Activated CD4-positive, alpha-beta T cell treated with anti-CD3 and anti-CD28 coated beads, Interleukin-2, amount 10 ng/mL, durations not matched to agents 24 days and 14 days (primary cell): Measurements from ENCODE around the gene PLOD1. TPM values are rescaled to one million over a fixed set of nuclear protein-coding genes. Genes with fewer than 3 reads are reported as not detected.

Experiments
- DNase-seq: peaks from one replicate; pipeline ENCODE4 v3.0.0; 2022
- H3K27ac Mint-ChIP-seq: one replicate; pipeline ENCODE4 v1.8.0; 2022; ENCODE audit warnings: mild to moderate bottlenecking, mixed read lengths
- H3K27me3 Mint-ChIP-seq: one replicate; pipeline ENCODE4 v1.8.0; 2022; ENCODE audit warnings: mixed read lengths
- H3K36me3 Mint-ChIP-seq: one replicate; pipeline ENCODE4 v1.8.0; 2022; ENCODE audit warnings: low read depth, mild to moderate bottlenecking, mixed read lengths
- H3K4me1 Mint-ChIP-seq: one replicate; pipeline ENCODE4 v1.8.0; 2021; ENCODE audit warnings: mixed read lengths
- H3K4me3 Mint-ChIP-seq: one replicate; pipeline ENCODE4 v1.8.0; 2022; ENCODE audit warnings: mild to moderate bottlenecking, moderate library complexity, mixed read lengths
- H3K9me3 Mint-ChIP-seq: one replicate; pipeline ENCODE4 v1.8.0; 2021; ENCODE audit warnings: mixed read lengths
- intact Hi-C: fragments of 100-400 bp; cut with micrococcal nuclease; formaldehyde crosslinking; loops from one replicate; pipeline ENCODE4 v1.15.1; 2023
- total RNA-seq: library from RNA; stranded (reverse); gene quantifications from 2 replicates; pipeline ENCODE4 v1.2.3, GENCODE V29; 2022

PLOD1 gene
- total RNA-seq, 1 donor from 2014 or later, result 40.6 TPM

DNA sequence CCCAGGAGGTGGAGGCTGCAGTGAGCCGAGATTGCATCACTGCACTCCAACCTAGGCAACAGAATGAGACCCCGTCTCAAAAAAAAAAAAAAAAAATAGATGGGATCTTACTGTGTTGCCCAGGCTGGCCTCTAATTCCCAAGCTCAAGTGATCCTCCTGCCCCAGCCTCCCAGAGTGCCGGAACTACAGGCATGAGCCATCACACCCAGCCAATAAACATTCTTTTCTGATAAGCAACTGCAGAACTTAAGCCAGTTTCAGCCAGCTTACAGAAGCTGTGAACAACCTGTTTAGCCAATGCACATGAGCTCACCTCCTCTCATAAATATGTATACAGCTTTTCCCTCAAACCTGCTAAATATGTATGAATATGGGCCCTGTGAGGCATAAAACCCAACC lies 81.7 kb downstream of the PLOD1 start:
- no peaks in the 10 kb centered on the region for H3K9me3 Mint-ChIP-seq
- intact Hi-C loops, result no loop called here
- no peak for DNase-seq
- peak overlapping the region; percentile 74 for H3K27ac Mint-ChIP-seq
- peaks cover 32% of the 10 kb centered on the region for H3K36me3 Mint-ChIP-seq
- peaks cover 43% of the 10 kb centered on the region for H3K4me1 Mint-ChIP-seq
- H3K27me3 Mint-ChIP-seq, result peaks cover 2% of the 10 kb centered on the region
- no peak overlapping the region for H3K4me3 Mint-ChIP-seq

DNA sequence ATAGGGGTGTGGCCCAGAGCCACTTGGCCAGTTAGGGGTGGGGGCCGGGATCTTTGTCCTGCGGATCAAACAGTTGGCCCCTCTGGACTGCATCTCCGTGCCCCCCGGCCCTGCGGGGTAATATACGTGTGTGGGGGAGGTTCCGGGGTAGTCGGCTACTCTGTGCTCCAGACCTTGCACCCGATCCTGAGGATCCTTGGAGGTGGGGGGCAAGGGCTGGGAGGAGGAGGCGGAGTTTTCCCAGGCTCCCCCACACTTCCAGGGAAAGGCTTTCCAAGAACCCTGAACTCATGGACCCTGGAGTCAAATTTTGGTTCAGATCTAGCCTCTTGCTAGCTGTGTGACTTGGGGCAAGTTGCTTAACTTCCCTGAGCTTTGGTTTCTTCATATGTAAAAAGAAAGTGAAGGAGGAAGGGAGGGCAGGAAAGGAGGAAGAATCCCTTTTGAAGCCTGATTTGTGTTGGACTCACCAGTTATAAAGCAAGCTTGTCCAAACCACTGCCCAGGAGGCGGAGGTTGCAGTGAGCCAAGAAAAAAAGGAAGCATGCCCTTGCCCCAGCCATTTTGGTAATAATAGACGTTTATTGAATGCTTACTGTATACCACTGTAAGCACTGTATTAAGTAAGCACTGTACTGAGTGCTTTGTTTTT lies 85.5 kb downstream of the PLOD1 start:
- intact Hi-C loops, result loop anchor here (1.0 to 2.0 kb wide), 4 partner anchors 27 to 111 kb away; partner anchors contain the start of gene MFN2
- no peak for DNase-seq
- H3K4me3 Mint-ChIP-seq, result peak overlapping the region; percentile 91
- H3K36me3 Mint-ChIP-seq, result peaks cover 36% of the 10 kb centered on the region
- H3K4me1 Mint-ChIP-seq, result peaks cover 16% of the 10 kb centered on the region
- no peaks in the 10 kb centered on the region for H3K9me3 Mint-ChIP-seq
- H3K27me3 Mint-ChIP-seq, result peaks cover 2% of the 10 kb centered on the region
- peak overlapping the region; percentile 72 for H3K27ac Mint-ChIP-seq

- intact Hi-C loops, result no loop called here
- Mint-ChIP-seq H3K4me3 (peak overlapping the region; percentile 30), H3K9me3 (no peaks in the 10 kb centered on the region), H3K27ac (no peak overlapping the region), H3K27me3 (peaks cover 2% of the 10 kb centered on the region), H3K4me1 (peaks cover 14% of the 10 kb centered on the region), H3K36me3 (peaks cover 46% of the 10 kb centered on the region)
- no peak for DNase-seq
These were observed 87.1 kb downstream of the PLOD1 start for GRCh38 chr1:12021616-12022015.

- Mint-ChIP-seq H3K9me3 (no peaks in the 10 kb centered on the region), H3K36me3 (peaks cover 48% of the 10 kb centered on the region), H3K4me1 (peaks cover 14% of the 10 kb centered on the region), H3K27me3 (peaks cover 2% of the 10 kb centered on the region), H3K4me3 (peak overlapping the region; percentile 30), H3K27ac (no peak overlapping the region)
- intact Hi-C loops, result no loop called here
- no peak for DNase-seq
These were observed 87.5 kb downstream of the PLOD1 start for GRCh38 chr1:12022036-12022435.

Other genes starting within 250 kb of the PLOD1 start
- not detected in 2 replicates for gene DRAXIN, start 243.0 kb upstream of the PLOD1 start, total RNA-seq
- 13.1 and 14.0 TPM in 2 replicates for gene AGTRAP, start 198.6 kb upstream of the PLOD1 start, total RNA-seq
- not detected in 2 replicates for gene C1orf167, start 172.5 kb upstream of the PLOD1 start, total RNA-seq
- gene MTHFR, start 128.8 kb upstream of the PLOD1 start, total RNA-seq, result 15.6 and 18.4 TPM in 2 replicates
- gene CLCN6, start 128.5 kb upstream of the PLOD1 start, total RNA-seq, result 12.7 and 15.2 TPM in 2 replicates
- not detected in 2 replicates for gene NPPA, start 86.9 kb upstream of the PLOD1 start, total RNA-seq
- not detected in 2 replicates for gene NPPB, start 75.8 kb upstream of the PLOD1 start, total RNA-seq
- gene KIAA2013, start 8.3 kb upstream of the PLOD1 start, total RNA-seq, result 34.1 and 36.5 TPM in 2 replicates
- gene MFN2, start 45.7 kb downstream of the PLOD1 start, total RNA-seq, result 84.6 and 88.7 TPM in 2 replicates
- gene MIIP, start 84.8 kb downstream of the PLOD1 start, total RNA-seq, result 68.9 and 73.9 TPM in 2 replicates
- gene TNFRSF8, start 128.6 kb downstream of the PLOD1 start, total RNA-seq, result 33.2 and 35.1 TPM in 2 replicates
- 145 TPM in 2 replicates for gene TNFRSF1B, start 232.3 kb downstream of the PLOD1 start, total RNA-seq